CD14-positive monocyte (primary cell): Measurements from ENCODE around the gene RPP14. TPM values are rescaled to one million over a fixed set of nuclear protein-coding genes. Genes with fewer than 3 reads are reported as not detected.

Source experiments
- DNase-seq, 3 donors: peaks; one replicate each; pipeline ENCODE4 v3.0.0-alpha.2; 2011 to 2022
- H2AFZ ChIP-seq: 2 replicates; pipeline ENCODE4 v1.6.0; 2012; ENCODE audit warnings: mild to moderate bottlenecking, low read depth, low read length, inconsistent platforms; ENCODE audit not compliant: insufficient read depth, poor library complexity, severe bottlenecking
- H3K27ac ChIP-seq, 2 donors: 1 replicate in 1 of 2; 2 replicates in 1 of 2; pipeline ENCODE4 v1.5.1; 2012 to 2013; ENCODE audit warnings: low read length in 2 of 2, control low read depth in 1 of 2, inconsistent platforms in 1 of 2, low read depth in 1 of 2, mild to moderate bottlenecking in 1 of 2
- H3K27me3 ChIP-seq, 2 donors: one replicate each; pipeline versions ENCODE4 v1.6.0 to v1.6.1; 2011 to 2013; ENCODE audit warnings: low read length in 2 of 2; ENCODE audit not compliant: control insufficient read depth in 2 of 2, insufficient read depth in 2 of 2
- H3K36me3 ChIP-seq, 2 donors: replicated peaks in 1 of 2; 1 replicate in 1 of 2; 2 replicates in 1 of 2; pipeline versions ENCODE4 v1.5.1 to v1.6.1; 2012 to 2013; ENCODE audit warnings: low read length in 2 of 2, control low read depth in 1 of 2, inconsistent platforms in 1 of 2, mild to moderate bottlenecking in 1 of 2; ENCODE audit not compliant: insufficient read depth in 2 of 2, control insufficient read depth in 1 of 2
- H3K4me1 ChIP-seq, 2 donors: 1 replicate in 1 of 2; 2 replicates in 1 of 2; pipeline versions ENCODE4 v1.5.1 to v1.6.1; 2012 to 2013; ENCODE audit warnings: low read length in 2 of 2, control low read depth in 1 of 2, inconsistent platforms in 1 of 2, mild to moderate bottlenecking in 1 of 2, moderate library complexity in 1 of 2; ENCODE audit not compliant: insufficient read depth in 2 of 2, control insufficient read depth in 1 of 2
- H3K4me2 ChIP-seq: replicated peaks from 2 replicates; pipeline ENCODE3; 2012; ENCODE audit warnings: low read length, moderate library complexity, mild to moderate bottlenecking; ENCODE audit not compliant: poor library complexity, severe bottlenecking; ENCODE audit errors: extremely low read depth
- H3K4me3 ChIP-seq, 3 experiments: fragments of 200-600 bp in 1 of 3; sonication (generic) in 1 of 3; replicated peaks in 1 of 3; 1 replicate in 2 of 3; 2 replicates in 1 of 3; pipeline ENCODE4 v1.5.1; 2011 to 2013; ENCODE audit warnings: low read length in 3 of 3, mild to moderate bottlenecking in 3 of 3, control low read depth in 2 of 3, low read depth in 2 of 3, inconsistent platforms in 1 of 3, moderate library complexity in 1 of 3
- H3K79me2 ChIP-seq: 2 replicates; pipeline ENCODE4 v1.6.0; 2012; ENCODE audit warnings: mild to moderate bottlenecking, control low read depth, inconsistent platforms, low read length, moderate library complexity; ENCODE audit not compliant: insufficient read depth
- H3K9ac ChIP-seq: 2 replicates; pipeline ENCODE4 v1.6.0; 2017; ENCODE audit warnings: low read length, mild to moderate bottlenecking; ENCODE audit not compliant: insufficient read depth, poor library complexity, severe bottlenecking
- H3K9me3 ChIP-seq, 2 donors: replicated peaks in 1 of 2; 1 replicate in 1 of 2; 2 replicates in 1 of 2; pipeline versions ENCODE4 v1.5.1 to v1.6.1; 2012 to 2013; ENCODE audit warnings: low read length in 2 of 2, control low read depth in 1 of 2; ENCODE audit not compliant: control insufficient read depth in 1 of 2, insufficient read depth in 1 of 2
- H4K20me1 ChIP-seq: 2 replicates; pipeline ENCODE4 v1.6.0; 2012; ENCODE audit warnings: mild to moderate bottlenecking, low read length, control low read depth, moderate library complexity; ENCODE audit not compliant: insufficient read depth
- H3K27ac Mint-ChIP-seq, 7 donors: one replicate each; pipeline ENCODE4 v1.8.0; 2020; ENCODE audit warnings: mild to moderate bottlenecking in 7 of 7, mixed read lengths in 7 of 7, moderate library complexity in 6 of 7, inconsistent platforms in 2 of 7
- H3K27me3 Mint-ChIP-seq, 3 donors: one replicate each; pipeline ENCODE4 v1.8.0; 2021 to 2022; ENCODE audit warnings: low read depth in 3 of 3, mild to moderate bottlenecking in 3 of 3, mixed read lengths in 3 of 3, moderate library complexity in 3 of 3, inconsistent platforms in 1 of 3
- H3K36me3 Mint-ChIP-seq, 2 donors: one replicate each; pipeline ENCODE4 v1.8.0; 2020; ENCODE audit warnings: mixed read lengths in 2 of 2, inconsistent platforms in 1 of 2, mild to moderate bottlenecking in 1 of 2
- H3K4me1 Mint-ChIP-seq: one replicate; pipeline ENCODE4 v1.8.0; 2020; ENCODE audit warnings: mild to moderate bottlenecking, mixed read lengths
- H3K4me3 Mint-ChIP-seq, 2 donors: one replicate each; pipeline ENCODE4 v1.8.0; 2020; ENCODE audit warnings: mild to moderate bottlenecking in 2 of 2, mixed read lengths in 2 of 2, moderate library complexity in 1 of 2
- H3K9me3 Mint-ChIP-seq, 7 donors: one replicate each; pipeline ENCODE4 v1.8.0; 2020 to 2022; ENCODE audit warnings: mixed read lengths in 7 of 7, mild to moderate bottlenecking in 6 of 7, moderate library complexity in 6 of 7, inconsistent platforms in 2 of 7
- WGBS: methylation state at CpG from one replicate; pipeline ENCODE4 v1.1.5; 2013; ENCODE audit warnings: missing lambda C conversion rate; ENCODE audit not compliant: insufficient coverage; 5-methylcytosine and 5-hydroxymethylcytosine counted together
- intact Hi-C, 2 donors: fragments of 100-400 bp; cut with micrococcal nuclease; formaldehyde crosslinking; loops; one replicate each; pipeline versions ENCODE4 v1.15.0 to v1.15.1; 2023
- polyA plus RNA-seq, 3 donors: library from polyadenylated mRNA; depleted of rRNA in 1 of 3; unstranded in 2 of 3; stranded (reverse) in 1 of 3; fragments of 300-500 nt in 2 of 3; fragments of >200 nt in 1 of 3; fragmentation: Illumina TruSeq in 2 of 3; gene quantifications; 1 replicate in 2 of 3; 2 replicates in 1 of 3; pipeline ENCODE4 v1.2.3, GENCODE V29; 2012 to 2021
- TF ChIP-seq, protein P1 (sequence below): fragments of 200-600 bp; IDR thresholded peaks from one replicate; pipeline ENCODE4 v1.8.0; 2022; ENCODE audit warnings: antibody characterized with exemption, mild to moderate bottlenecking

RPP14 gene
- polyA plus RNA-seq, 3 donors: 3.5 to 8.8 (median 6.6) TPM

GRCh38 chr3:58332575-58333188, 26.6 kb downstream of the RPP14 start, which contains the start of gene PXK:
Gene PXK, plus strand, starts transcription at chr3:58332892. Its CDS starts 97 bp downstream, at chr3:58332989.
- Histone ChIP-seq H3K9ac (peak within 1 kb of the TSS; percentile 80), H3K9me3 (no peaks in the 10 kb centered on the region), H3K27ac (peak within 1 kb of the TSS; percentile 65 to 94), H3K27me3 (no peaks in the 10 kb centered on the region), H3K4me2 (peak within 1 kb of the TSS; percentile 80), H3K79me2 (peaks cover 45% of the 10 kb centered on the region), H4K20me1 (peaks cover 2% of the 10 kb centered on the region), H2AFZ (peak within 1 kb of the TSS; percentile 83), H3K4me3 (peak within 1 kb of the TSS; percentile 78 to 94 (median 92)), H3K36me3 (no peaks in the 10 kb centered on the region), H3K4me1 (peaks cover 40 to 44% of the 10 kb centered on the region in 2 donors)
- WGBS: 1% methylated on average over 79 of the region's 79 CpGs
- peak within 1 kb of the TSS; percentile 94 to 100 (median 98) for H3K27ac Mint-ChIP-seq
- H3K36me3 Mint-ChIP-seq: peaks cover 4% of the 10 kb centered on the region in 2 donors
- TF ChIP-seq, protein P1, sequence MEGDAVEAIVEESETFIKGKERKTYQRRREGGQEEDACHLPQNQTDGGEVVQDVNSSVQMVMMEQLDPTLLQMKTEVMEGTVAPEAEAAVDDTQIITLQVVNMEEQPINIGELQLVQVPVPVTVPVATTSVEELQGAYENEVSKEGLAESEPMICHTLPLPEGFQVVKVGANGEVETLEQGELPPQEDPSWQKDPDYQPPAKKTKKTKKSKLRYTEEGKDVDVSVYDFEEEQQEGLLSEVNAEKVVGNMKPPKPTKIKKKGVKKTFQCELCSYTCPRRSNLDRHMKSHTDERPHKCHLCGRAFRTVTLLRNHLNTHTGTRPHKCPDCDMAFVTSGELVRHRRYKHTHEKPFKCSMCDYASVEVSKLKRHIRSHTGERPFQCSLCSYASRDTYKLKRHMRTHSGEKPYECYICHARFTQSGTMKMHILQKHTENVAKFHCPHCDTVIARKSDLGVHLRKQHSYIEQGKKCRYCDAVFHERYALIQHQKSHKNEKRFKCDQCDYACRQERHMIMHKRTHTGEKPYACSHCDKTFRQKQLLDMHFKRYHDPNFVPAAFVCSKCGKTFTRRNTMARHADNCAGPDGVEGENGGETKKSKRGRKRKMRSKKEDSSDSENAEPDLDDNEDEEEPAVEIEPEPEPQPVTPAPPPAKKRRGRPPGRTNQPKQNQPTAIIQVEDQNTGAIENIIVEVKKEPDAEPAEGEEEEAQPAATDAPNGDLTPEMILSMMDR: no peak
- H3K27me3 Mint-ChIP-seq: peaks cover 0 to 3% (median 2%) of the 10 kb centered on the region in 3 donors
- intact Hi-C loops: loop anchor here (5.0 to 10.0 kb wide), 3 partner anchors 162 to 348 kb away; partner anchors contain the start of gene KCTD6 (in 1 of the 2)
- peak within 1 kb of the TSS; percentile 100 for H3K4me3 Mint-ChIP-seq
- no peaks in the 10 kb centered on the region for H3K9me3 Mint-ChIP-seq
- peaks cover 46% of the 10 kb centered on the region for H3K4me1 Mint-ChIP-seq
- DNase-seq: peak; percentile 58 to 70 (median 61)

DNA sequence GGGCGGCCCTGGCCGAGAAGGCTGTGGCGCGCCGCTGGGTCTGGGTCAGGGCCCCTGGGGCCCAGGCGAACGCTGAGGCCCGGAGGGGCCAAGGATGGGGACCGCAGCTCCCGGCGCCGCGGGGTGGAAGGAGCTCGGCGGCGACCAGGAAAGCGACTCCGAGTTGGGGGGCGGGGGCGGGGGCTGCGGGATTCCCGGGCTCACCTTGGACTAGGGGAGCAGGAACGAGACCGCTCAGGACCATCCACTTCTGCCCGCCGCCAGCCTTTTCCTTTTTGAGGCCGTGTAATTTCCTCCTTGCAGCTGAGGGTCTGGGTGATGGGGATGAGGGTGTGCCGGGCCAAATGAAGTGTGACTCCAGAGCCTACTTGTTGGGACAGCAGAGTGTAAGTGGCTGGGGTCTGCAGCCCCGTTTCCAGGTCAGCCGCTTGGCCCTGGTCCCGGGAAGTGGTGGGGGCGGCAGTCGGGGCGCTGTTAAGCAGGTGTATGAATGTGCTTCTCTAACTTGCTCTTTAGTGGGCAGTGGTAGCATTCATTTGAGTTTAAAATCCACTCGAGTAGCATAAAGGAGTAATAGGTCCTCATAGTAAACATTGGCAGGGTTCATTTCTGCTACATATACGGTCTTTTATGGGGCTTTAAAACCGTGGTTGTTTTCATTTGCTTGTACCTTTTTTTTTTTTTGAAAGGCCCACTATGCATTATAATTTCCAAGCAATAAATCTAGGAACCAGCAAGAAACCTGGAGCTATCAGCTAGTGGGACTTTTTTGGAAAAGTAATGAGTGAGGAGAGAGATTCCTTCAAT, 27.4 kb downstream of the RPP14 start:
- peaks cover 48% of the 10 kb centered on the region for H3K4me1 Mint-ChIP-seq
- TF ChIP-seq, protein P1: no peak
- intact Hi-C loops: loop anchor here (2.0 to 10.0 kb wide), 5 partner anchors 23 to 349 kb away; partner anchors contain the start of gene KCTD6 (in 2 of the 2)
- Histone ChIP-seq H3K9ac (peak overlapping the region; percentile 80), H3K4me3 (peak overlapping the region; percentile 78 to 94 (median 92)), H3K27ac (peak overlapping the region; percentile 65 to 94), H3K4me1 (peaks cover 44% of the 10 kb centered on the region in 2 donors), H3K27me3 (no peaks in the 10 kb centered on the region), H2AFZ (peak overlapping the region; percentile 67), H4K20me1 (peaks cover 5% of the 10 kb centered on the region), H3K36me3 (no peaks in the 10 kb centered on the region), H3K9me3 (no peaks in the 10 kb centered on the region), H3K79me2 (peaks cover 52% of the 10 kb centered on the region), H3K4me2 (peak overlapping the region; percentile 80)
- peaks cover 0 to 3% (median 2%) of the 10 kb centered on the region in 3 donors for H3K27me3 Mint-ChIP-seq
- no peaks in the 10 kb centered on the region for H3K9me3 Mint-ChIP-seq
- DNase-seq: peak in 1 of 3 donors; percentile 25
- H3K36me3 Mint-ChIP-seq: peaks cover 4% of the 10 kb centered on the region in 2 donors
- under 1% methylated on average over 33 of the region's 37 CpGs for WGBS
- peak overlapping the region; percentile 100 for H3K4me3 Mint-ChIP-seq
- H3K27ac Mint-ChIP-seq: peak overlapping the region; percentile 95 to 100 (median 98)
